PC-9 (cell line): ENCODE results near the gene ADH5. TPM values are rescaled to one million over a fixed set of nuclear protein-coding genes. Genes with fewer than 3 reads are reported as not detected.

Experiments used
- BruUV-seq: library from RNA; stranded (reverse); fragments of 400-500 nt; replicated peaks from 2 replicates; lab custom pipeline; 2021; lab: Mats Ljungman, UMichigan
- CTCF ChIA-PET: fragments of 300-600 bp; sonication (Branson Sonifier 250); formaldehyde crosslinking; loops from one replicate; lab custom pipeline; 2022; ENCODE audit warnings: antibody characterized with exemption; lab: Charles Lee
- POLR2A ChIA-PET: fragments of 300-600 bp; sonication (Branson Sonifier 250); formaldehyde crosslinking; loops from one replicate; lab custom pipeline; 2022; ENCODE audit warnings: antibody characterized with exemption; ENCODE audit not compliant: unreplicated experiment; lab: Charles Lee
- DNase-seq, 2 experiments: peaks; one replicate each; pipeline versions ENCODE4 v3.0.0 to v3.0.0-alpha.2; 2015 to 2022; ENCODE audit warnings: mixed read lengths in 1 of 2
- H2AFZ ChIP-seq: fragments of 200-600 bp; sonication (generic); 2 replicates; pipeline ENCODE4 v1.8.1; 2017; ENCODE audit warnings: antibody characterized with exemption
- H3F3A ChIP-seq: fragments of 200-600 bp; sonication (generic); 2 replicates; pipeline ENCODE4 v1.8.1; 2017; ENCODE audit warnings: antibody characterized with exemption, mild to moderate bottlenecking, low read depth; ENCODE audit not compliant: insufficient read depth
- H3K27ac ChIP-seq: fragments of 200-600 bp; sonication (generic); 2 replicates; pipeline ENCODE4 v1.6.1; 2016; ENCODE audit warnings: mixed run types
- H3K27me3 ChIP-seq: fragments of 200-600 bp; sonication (generic); 2 replicates; pipeline ENCODE4 v1.6.1; 2016; ENCODE audit warnings: low read depth, mixed run types; ENCODE audit not compliant: insufficient read depth
- H3K36me3 ChIP-seq: fragments of 200-600 bp; sonication (generic); 2 replicates; pipeline ENCODE4 v1.6.1; 2016; ENCODE audit warnings: low read depth, mixed run types
- H3K4me1 ChIP-seq: fragments of 200-600 bp; sonication (generic); replicated peaks from 2 replicates; pipeline ENCODE4 v1.6.1; 2016; ENCODE audit warnings: mixed run types; ENCODE audit not compliant: insufficient read depth
- H3K4me2 ChIP-seq: fragments of 200-600 bp; sonication (generic); 2 replicates; pipeline ENCODE4 v1.6.1; 2017; ENCODE audit warnings: mixed run types
- H3K4me3 ChIP-seq: fragments of 200-600 bp; sonication (generic); 2 replicates; pipeline ENCODE4 v1.6.1; 2016; ENCODE audit warnings: mixed run types
- H3K79me2 ChIP-seq: fragments of 200-600 bp; sonication (generic); 2 replicates; pipeline ENCODE4 v1.6.1; 2017; ENCODE audit warnings: low read depth, mixed run types
- H3K9me2 ChIP-seq: fragments of 200-600 bp; sonication (generic); 2 replicates; pipeline ENCODE4 v1.8.1; 2017; ENCODE audit warnings: mild to moderate bottlenecking; ENCODE audit not compliant: insufficient read depth
- H3K9me3 ChIP-seq: fragments of 200-600 bp; sonication (generic); 2 replicates; pipeline ENCODE4 v1.8.1; 2016; ENCODE audit warnings: low read depth; ENCODE audit not compliant: insufficient read depth
- H4K20me1 ChIP-seq: fragments of 200-600 bp; sonication (generic); 2 replicates; pipeline ENCODE4 v1.8.1; 2017; ENCODE audit not compliant: insufficient read depth
- EZH2 ChIP-seq: fragments of 200-600 bp; sonication (generic); IDR thresholded peaks from 2 replicates; pipeline ENCODE4 v1.8.0; 2017; ENCODE audit warnings: antibody characterized with exemption, low read depth
- intact Hi-C: fragments of 100-400 bp; cut with micrococcal nuclease; formaldehyde crosslinking; loops from one replicate; pipeline ENCODE4 v1.10.0; 2022; ENCODE audit not compliant: unreplicated experiment
- total RNA-seq: library from RNA; stranded (reverse); gene quantifications from 2 replicates; pipeline ENCODE4 v1.2.3, GENCODE V29; 2021
- TF ChIP-seq, protein P1 (sequence below): fragments of 200-600 bp; sonication (generic); conservative IDR thresholded peaks from 2 replicates; pipeline ENCODE4 v1.6.1; 2017; ENCODE audit warnings: mixed run types, antibody characterized with exemption, mild to moderate bottlenecking, moderate library complexity

ADH5 gene
- total RNA-seq, 1 experiment from 2014 or later, result 94.7 TPM

DNA sequence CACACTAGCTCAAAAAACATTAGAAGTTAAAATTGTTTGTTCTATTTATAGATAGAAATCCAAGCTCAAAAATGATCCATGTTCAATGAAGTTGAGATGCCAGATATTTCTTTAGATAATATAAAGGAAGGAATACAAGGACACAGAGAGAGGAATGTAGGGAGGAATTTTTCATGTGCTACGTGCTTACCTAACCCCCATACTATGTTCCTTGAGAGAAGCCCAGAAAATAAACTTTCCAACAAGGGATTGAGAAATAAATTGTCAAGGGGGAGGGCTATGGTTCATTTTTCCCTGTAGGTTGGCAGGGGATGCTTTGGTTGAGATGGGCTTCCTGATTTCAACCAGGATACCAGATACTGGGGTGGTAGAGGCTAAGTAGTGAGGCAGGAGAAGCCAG lies 15.6 kb upstream of the ADH5 start:
- Histone ChIP-seq H3K9me2 (no peaks in the 10 kb centered on the region), H4K20me1 (no peaks in the 10 kb centered on the region), H2AFZ (no peak overlapping the region), H3K9me3 (no peaks in the 10 kb centered on the region), H3F3A (no peaks in the 10 kb centered on the region), H3K4me3 (no peak overlapping the region), H3K36me3 (no peaks in the 10 kb centered on the region), H3K4me2 (no peak overlapping the region), H3K4me1 (no peaks in the 10 kb centered on the region), H3K27ac (no peak overlapping the region), H3K27me3 (no peaks in the 10 kb centered on the region), H3K79me2 (no peaks in the 10 kb centered on the region)
- intact Hi-C loops, result no loop called here
- BruUV-seq, result no TSS peak
- POLR2A ChIA-PET, result no interaction called here
- CTCF ChIA-PET, result no interaction called here
- no peak for DNase-seq
- TF ChIP-seq EZH2, result no peak
- TF ChIP-seq, protein P1, sequence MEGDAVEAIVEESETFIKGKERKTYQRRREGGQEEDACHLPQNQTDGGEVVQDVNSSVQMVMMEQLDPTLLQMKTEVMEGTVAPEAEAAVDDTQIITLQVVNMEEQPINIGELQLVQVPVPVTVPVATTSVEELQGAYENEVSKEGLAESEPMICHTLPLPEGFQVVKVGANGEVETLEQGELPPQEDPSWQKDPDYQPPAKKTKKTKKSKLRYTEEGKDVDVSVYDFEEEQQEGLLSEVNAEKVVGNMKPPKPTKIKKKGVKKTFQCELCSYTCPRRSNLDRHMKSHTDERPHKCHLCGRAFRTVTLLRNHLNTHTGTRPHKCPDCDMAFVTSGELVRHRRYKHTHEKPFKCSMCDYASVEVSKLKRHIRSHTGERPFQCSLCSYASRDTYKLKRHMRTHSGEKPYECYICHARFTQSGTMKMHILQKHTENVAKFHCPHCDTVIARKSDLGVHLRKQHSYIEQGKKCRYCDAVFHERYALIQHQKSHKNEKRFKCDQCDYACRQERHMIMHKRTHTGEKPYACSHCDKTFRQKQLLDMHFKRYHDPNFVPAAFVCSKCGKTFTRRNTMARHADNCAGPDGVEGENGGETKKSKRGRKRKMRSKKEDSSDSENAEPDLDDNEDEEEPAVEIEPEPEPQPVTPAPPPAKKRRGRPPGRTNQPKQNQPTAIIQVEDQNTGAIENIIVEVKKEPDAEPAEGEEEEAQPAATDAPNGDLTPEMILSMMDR, result no peak

DNA sequence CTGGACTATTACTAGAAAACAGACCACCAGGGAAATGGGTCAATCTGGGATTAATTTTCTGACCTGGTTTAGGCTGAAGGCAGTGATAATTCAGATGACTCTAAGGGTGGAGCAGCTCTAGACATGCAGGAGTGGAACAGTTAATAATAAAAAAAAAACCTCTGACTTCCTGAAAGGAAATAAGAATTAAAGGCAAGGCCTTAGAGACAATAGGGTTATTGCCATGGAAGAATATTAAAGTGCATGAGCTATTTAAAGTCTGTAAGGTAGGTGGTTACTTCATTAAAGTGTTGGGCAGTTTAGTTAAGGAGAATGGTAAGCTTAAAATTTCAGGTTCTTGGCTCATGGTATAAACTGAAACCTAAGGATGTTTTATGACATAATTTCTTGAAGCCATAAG lies 14.6 kb upstream of the ADH5 start:
- ChIA-PET CTCF (no interaction called here), POLR2A (no interaction called here)
- Histone ChIP-seq H2AFZ (no peak overlapping the region), H3K79me2 (no peaks in the 10 kb centered on the region), H3K4me3 (no peak overlapping the region), H3K9me2 (no peaks in the 10 kb centered on the region), H3K27ac (no peak overlapping the region), H3F3A (no peaks in the 10 kb centered on the region), H3K9me3 (no peaks in the 10 kb centered on the region), H3K4me2 (no peak overlapping the region), H3K27me3 (no peaks in the 10 kb centered on the region), H3K4me1 (no peaks in the 10 kb centered on the region), H3K36me3 (no peaks in the 10 kb centered on the region), H4K20me1 (no peaks in the 10 kb centered on the region)
- no TSS peak for BruUV-seq
- intact Hi-C loops, result no loop called here
- DNase-seq, result no peak
- TF ChIP-seq, protein P1, result no peak
- no peak for TF ChIP-seq EZH2

DNA sequence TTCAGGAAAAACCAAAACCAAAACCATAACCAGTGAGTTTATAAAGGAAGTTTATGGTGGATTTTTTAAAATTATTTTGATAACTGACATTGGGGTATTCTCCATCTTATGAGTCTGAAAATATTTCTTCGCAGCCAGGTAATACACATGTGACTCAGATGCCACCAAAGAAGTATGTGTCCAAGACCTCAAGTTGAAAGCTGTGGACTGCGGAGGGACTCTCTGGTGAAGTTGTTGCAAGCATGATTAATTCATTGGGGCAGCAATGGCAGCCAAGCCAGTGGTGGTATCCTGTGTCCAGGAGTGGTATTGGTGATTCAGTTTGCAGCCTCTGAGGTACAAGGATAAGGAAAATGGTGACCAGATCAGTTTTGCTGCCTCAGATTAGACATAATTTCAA lies 14.0 kb upstream of the ADH5 start:
- no TSS peak for BruUV-seq
- no peaks in the 10 kb centered on the region for H3F3A ChIP-seq
- CTCF ChIA-PET, result no interaction called here
- no peak for DNase-seq
- no peaks in the 10 kb centered on the region for H3K4me1 ChIP-seq
- no peaks in the 10 kb centered on the region for H3K9me3 ChIP-seq
- H3K36me3 ChIP-seq, result no peaks in the 10 kb centered on the region
- H3K27ac ChIP-seq, result no peak overlapping the region
- H3K27me3 ChIP-seq, result no peaks in the 10 kb centered on the region
- H3K4me2 ChIP-seq, result no peak overlapping the region
- no peak overlapping the region for H2AFZ ChIP-seq
- no peaks in the 10 kb centered on the region for H4K20me1 ChIP-seq
- POLR2A ChIA-PET, result no interaction called here
- no peaks in the 10 kb centered on the region for H3K9me2 ChIP-seq
- no peaks in the 10 kb centered on the region for H3K79me2 ChIP-seq
- no peak overlapping the region for H3K4me3 ChIP-seq
- TF ChIP-seq, protein P1, result no peak
- no peak for TF ChIP-seq EZH2
- intact Hi-C loops, result no loop called here
